Left lung (tissue), 10 donors: ENCODE measurements around the gene CSPG4. TPM values are rescaled to one million over a fixed set of nuclear protein-coding genes. Genes with fewer than 3 reads are reported as not detected.
"Not testable (repeated sequence)": the region's sequence is repeated elsewhere in the genome, so short reads cannot be mapped to it uniquely, and the experiment has no call there.

Source experiments
- ATAC-seq: fragments of 200-7000 bp; cut with Tn5 transposase; one replicate; pipeline ENCODE4 v1.9.1; 2020; ENCODE audit warnings: moderate library complexity
- DNase-seq, 4 donors: peaks; one replicate each; pipeline ENCODE4 v3.0.0-alpha.2; 2013 to 2020
- H3K27ac ChIP-seq, 2 donors: fragments of 200-600 bp; sonication (generic) in 1 of 2; one replicate each; pipeline versions ENCODE4 v1.5.0 to v1.8.0; 2020 to 2021
- H3K27me3 ChIP-seq, 2 donors: fragments of 200-600 bp; sonication (generic) in 1 of 2; one replicate each; pipeline versions ENCODE4 v1.5.0 to v1.8.0; 2020 to 2021
- H3K36me3 ChIP-seq, 2 donors: fragments of 200-600 bp; sonication (generic) in 1 of 2; one replicate each; pipeline versions ENCODE4 v1.5.0 to v1.8.0; 2020 to 2021
- H3K4me1 ChIP-seq, 2 donors: fragments of 200-600 bp; one replicate each; pipeline ENCODE4 v1.8.0; 2021
- H3K4me3 ChIP-seq, 2 donors: fragments of 200-600 bp; sonication (generic) in 1 of 2; one replicate each; pipeline versions ENCODE4 v1.5.0 to v1.8.0; 2020 to 2021; ENCODE audit warnings: mild to moderate bottlenecking in 1 of 2
- H3K9me3 ChIP-seq, 2 donors: fragments of 200-600 bp; sonication (generic) in 1 of 2; one replicate each; pipeline versions ENCODE4 v1.5.0 to v1.8.0; 2020 to 2021
- intact Hi-C, 2 donors: fragments of 100-400 bp; cut with DNase I; formaldehyde crosslinking; loops; one replicate each; pipeline versions ENCODE4 v1.11.2 to v1.14.2; 2022
- polyA plus RNA-seq, 6 donors: library from polyadenylated mRNA; unstranded; fragments of 120-200 nt; gene quantifications; one replicate each; pipeline ENCODE4 v1.2.1, GENCODE V29; 2013; ENCODE audit not compliant: insufficient read length in 6 of 6
- total RNA-seq, 2 donors: library from RNA; stranded (reverse); fragmentation: NEBNext Ultra II Directional; extraction: Animal tissue kit (Norgen Biotek cat#: 25700); gene quantifications; one replicate each; pipeline ENCODE4 v1.2.1, GENCODE V29; 2021
- TF ChIP-seq, protein P1 (sequence below), 2 donors: fragments of 200-600 bp; sonication (generic) in 1 of 2; IDR thresholded peaks; one replicate each; pipeline versions ENCODE4 v1.5.0 to v1.8.0; 2021; ENCODE audit warnings: antibody characterized with exemption in 2 of 2
- donor health status: DM: no; HTN: yes; CAD: no.
- donor health status: DM: no; HTN: no; CAD: no.

The CSPG4 gene
- total and polyA plus RNA-seq, 8 donors = 18.4 to 36.1 (median 23.8) TPM

GRCh38 chr15:75699961-75700874 is 12.4 kb downstream of the CSPG4 start:
- not testable (repeated sequence) for H3K27ac ChIP-seq
- peak in 2 of 4 donors; percentile 69 to 83 for DNase-seq

GRCh38 chr15:75699517-75699916 is 13.1 kb downstream of the CSPG4 start:
- Histone ChIP-seq H3K27me3 (peaks cover 0 to 14% of the 10 kb centered on the region in 2 donors), H3K4me1 (peaks cover 8 to 42% of the 10 kb centered on the region in 2 donors)
- ATAC-seq = peak; percentile 14
- H3K27ac ChIP-seq, H3K36me3 ChIP-seq, H3K4me3 ChIP-seq, DNase-seq, H3K9me3 ChIP-seq, intact Hi-C loops: not testable (repeated sequence)

More at GRCh38 chr15:75699961-75700874, 12.4 kb downstream of the CSPG4 start:
- H3K27me3 ChIP-seq, H3K36me3 ChIP-seq, H3K9me3 ChIP-seq, H3K4me3 ChIP-seq, intact Hi-C loops: not testable (repeated sequence)
- ATAC-seq = peak; percentile 74
- H3K4me1 ChIP-seq = peaks cover 2 to 35% of the 10 kb centered on the region in 2 donors

- Histone ChIP-seq H3K27me3 (peaks cover 0 to 28% of the 10 kb centered on the region in 2 donors), H3K4me1 (peaks cover 14 to 54% of the 10 kb centered on the region in 2 donors)
- H3K4me3 ChIP-seq, DNase-seq, intact Hi-C loops, H3K9me3 ChIP-seq, ATAC-seq, H3K36me3 ChIP-seq, H3K27ac ChIP-seq: not testable (repeated sequence)
Measured at GRCh38 chr15:75697974-75698747, 14.5 kb downstream of the CSPG4 start.

GRCh38 chr15:75697523-75697922 is 15.1 kb downstream of the CSPG4 start:
- intact Hi-C loops = no loop called here
- H3K27ac ChIP-seq = no peak overlapping the region
- peaks cover 14 to 55% of the 10 kb centered on the region in 2 donors for H3K4me1 ChIP-seq
- no peaks in the 10 kb centered on the region for H3K9me3 ChIP-seq
- no peak for DNase-seq
- no peak overlapping the region for H3K4me3 ChIP-seq
- TF ChIP-seq, protein P1, sequence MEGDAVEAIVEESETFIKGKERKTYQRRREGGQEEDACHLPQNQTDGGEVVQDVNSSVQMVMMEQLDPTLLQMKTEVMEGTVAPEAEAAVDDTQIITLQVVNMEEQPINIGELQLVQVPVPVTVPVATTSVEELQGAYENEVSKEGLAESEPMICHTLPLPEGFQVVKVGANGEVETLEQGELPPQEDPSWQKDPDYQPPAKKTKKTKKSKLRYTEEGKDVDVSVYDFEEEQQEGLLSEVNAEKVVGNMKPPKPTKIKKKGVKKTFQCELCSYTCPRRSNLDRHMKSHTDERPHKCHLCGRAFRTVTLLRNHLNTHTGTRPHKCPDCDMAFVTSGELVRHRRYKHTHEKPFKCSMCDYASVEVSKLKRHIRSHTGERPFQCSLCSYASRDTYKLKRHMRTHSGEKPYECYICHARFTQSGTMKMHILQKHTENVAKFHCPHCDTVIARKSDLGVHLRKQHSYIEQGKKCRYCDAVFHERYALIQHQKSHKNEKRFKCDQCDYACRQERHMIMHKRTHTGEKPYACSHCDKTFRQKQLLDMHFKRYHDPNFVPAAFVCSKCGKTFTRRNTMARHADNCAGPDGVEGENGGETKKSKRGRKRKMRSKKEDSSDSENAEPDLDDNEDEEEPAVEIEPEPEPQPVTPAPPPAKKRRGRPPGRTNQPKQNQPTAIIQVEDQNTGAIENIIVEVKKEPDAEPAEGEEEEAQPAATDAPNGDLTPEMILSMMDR (IDR thresholded peaks at IDR 0.05) = no peak
- peaks cover 0 to 31% of the 10 kb centered on the region in 2 donors for H3K27me3 ChIP-seq
- no peaks in the 10 kb centered on the region for H3K36me3 ChIP-seq
- ATAC-seq = no peak

DNA sequence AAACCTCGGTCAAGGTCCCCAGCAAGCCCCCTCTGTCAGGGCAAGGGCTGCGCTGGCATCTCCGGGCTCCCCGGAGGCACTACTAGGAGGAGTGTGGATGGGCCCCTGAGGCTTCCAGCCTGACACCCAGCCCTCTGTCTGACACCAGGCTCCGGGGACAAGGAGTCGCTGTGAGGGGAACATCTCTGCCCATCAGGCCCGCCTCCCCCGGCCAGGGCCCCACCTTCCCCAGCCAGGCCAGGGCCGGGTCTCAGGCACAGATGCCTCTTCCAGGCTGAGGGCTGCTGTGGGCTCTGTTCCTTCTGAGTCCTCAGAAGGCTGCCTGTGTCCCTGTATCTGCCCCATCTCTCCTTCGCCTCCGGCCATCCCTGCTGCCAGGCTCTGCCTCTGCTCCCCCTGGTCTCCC is 15.8 kb downstream of the CSPG4 start:
- no peak overlapping the region for H3K4me3 ChIP-seq
- ATAC-seq = no peak
- H3K9me3 ChIP-seq = no peaks in the 10 kb centered on the region
- H3K27ac ChIP-seq = no peak overlapping the region
- intact Hi-C loops = no loop called here
- no peaks in the 10 kb centered on the region for H3K36me3 ChIP-seq
- TF ChIP-seq, protein P1 (IDR thresholded peaks at IDR 0.05) = no peak
- H3K4me1 ChIP-seq = peaks cover 14 to 55% of the 10 kb centered on the region in 2 donors
- DNase-seq = no peak
- H3K27me3 ChIP-seq = peaks cover 0 to 31% of the 10 kb centered on the region in 2 donors

GRCh38 chr15:75696311-75696720 is 16.3 kb downstream of the CSPG4 start:
- H3K4me1 ChIP-seq = peaks cover 14 to 55% of the 10 kb centered on the region in 2 donors
- no peak overlapping the region for H3K27ac ChIP-seq
- DNase-seq = no peak
- H3K36me3 ChIP-seq = no peaks in the 10 kb centered on the region
- ATAC-seq = no peak
- no peak overlapping the region for H3K4me3 ChIP-seq
- intact Hi-C loops = no loop called here
- H3K9me3 ChIP-seq = no peaks in the 10 kb centered on the region
- H3K27me3 ChIP-seq = peaks cover 0 to 31% of the 10 kb centered on the region in 2 donors
- TF ChIP-seq, protein P1 (IDR thresholded peaks at IDR 0.05) = no peak
